ENCODE measurements around the gene TRIM68.

TRIM68 gene

DNA sequence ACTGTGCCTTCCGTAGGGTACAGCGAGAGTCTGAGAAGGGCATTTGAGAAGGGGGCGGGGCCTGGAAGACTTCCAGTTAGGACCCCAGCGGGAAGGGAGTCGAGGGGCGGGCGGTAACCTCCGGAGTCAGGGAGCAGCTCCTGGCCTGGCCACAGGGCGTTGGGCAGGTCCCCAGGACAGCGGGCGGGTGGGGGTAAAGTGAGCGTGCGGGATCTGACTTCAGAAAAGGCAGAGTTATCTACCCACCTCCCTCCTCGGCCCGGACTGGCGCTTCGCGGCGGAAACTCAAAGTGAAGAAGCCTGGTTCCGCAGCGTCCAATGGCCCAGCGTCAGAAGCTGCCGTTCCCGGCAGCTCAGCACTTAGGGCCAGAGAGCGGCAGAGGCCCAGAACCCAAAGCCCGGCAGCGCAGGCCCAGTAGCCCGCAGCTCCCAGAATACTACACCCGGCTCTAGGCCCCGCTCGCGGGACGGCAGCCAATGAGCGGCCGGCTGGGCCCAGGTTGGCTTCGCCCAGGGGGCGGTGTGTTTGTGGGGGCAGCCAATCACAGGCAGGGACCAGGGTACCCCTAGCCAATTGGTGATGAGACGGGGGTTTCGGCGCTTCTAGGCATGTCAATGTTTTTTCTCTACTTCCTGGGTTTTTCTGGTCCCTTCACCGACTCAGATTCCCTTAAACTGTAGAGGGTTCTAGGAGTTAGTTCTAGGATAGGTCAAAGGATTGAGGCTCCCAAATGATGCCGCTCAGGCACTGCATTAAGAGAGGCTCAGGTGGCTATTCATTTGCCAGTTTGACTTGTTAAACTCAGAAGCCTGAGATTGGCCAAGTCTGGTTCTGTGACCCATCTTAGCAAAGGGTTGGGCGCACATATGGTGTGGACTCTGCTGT lies at the start of gene TRIM68:
TRIM68 (minus strand) TSS at position 451 of the 886 bp plus-strand sequence. CDS start 2,727 bp downstream, outside the sequence.
- no peaks in the 10 kb centered on the region for H3K36me3 ChIP-seq (ENCODE audit: control insufficient read depth, insufficient read depth, low read length)
- no peaks in the 10 kb centered on the region for H3K27me3 ChIP-seq (ENCODE audit: control insufficient read depth, insufficient read depth, low read length)
- H3K4me1 ChIP-seq (ENCODE audit: control insufficient read depth, insufficient read depth, low read length): peaks cover 4% of the 10 kb centered on the region; the same call in 1 of the 2 replicates
- peak within 1 kb of the TSS; percentile 69 for H3K9ac ChIP-seq (ENCODE audit: low read depth, low read length)
- peak within 1 kb of the TSS; percentile 78 for H3K4me3 ChIP-seq (ENCODE audit: low read depth, low read length)
- 0 out of 2 replicates have a peak, but pooled peaks cover 4% of the 10 kb centered on the region for H3K9me3 ChIP-seq (ENCODE audit: control insufficient read depth, insufficient read depth, low read length)
- H3K27ac ChIP-seq (ENCODE audit: low read depth, low read length): peak within 1 kb of the TSS; percentile 95

- no peaks in the 10 kb centered on the region for H3K27me3 ChIP-seq (ENCODE audit: control insufficient read depth, insufficient read depth, low read length)
Measured at GRCh38 chr11:4654635-4655369, 46.8 kb upstream of the TRIM68 start.

GRCh38 chr11:4647766-4648165 lies 39.7 kb upstream of the TRIM68 start:
- H3K27ac ChIP-seq (ENCODE audit: low read depth, low read length): no peak overlapping the region
- no peaks in the 10 kb centered on the region for H3K4me1 ChIP-seq (ENCODE audit: control insufficient read depth, insufficient read depth, low read length)
- no peaks in the 10 kb centered on the region for H3K27me3 ChIP-seq (ENCODE audit: control insufficient read depth, insufficient read depth, low read length)
- H3K9me3 ChIP-seq (ENCODE audit: control insufficient read depth, insufficient read depth, low read length): no peaks in the 10 kb centered on the region
- H3K4me3 ChIP-seq (ENCODE audit: low read depth, low read length): no peak overlapping the region
- no peak overlapping the region for H3K9ac ChIP-seq (ENCODE audit: low read depth, low read length)
- H3K36me3 ChIP-seq (ENCODE audit: control insufficient read depth, insufficient read depth, low read length): no peaks in the 10 kb centered on the region

More at GRCh38 chr11:4654635-4655369, 46.8 kb upstream of the TRIM68 start:
- no peak overlapping the region for H3K4me3 ChIP-seq (ENCODE audit: low read depth, low read length)
- no peaks in the 10 kb centered on the region for H3K36me3 ChIP-seq (ENCODE audit: control insufficient read depth, insufficient read depth, low read length)
- no peaks in the 10 kb centered on the region for H3K4me1 ChIP-seq (ENCODE audit: control insufficient read depth, insufficient read depth, low read length)
- no peaks in the 10 kb centered on the region for H3K9me3 ChIP-seq (ENCODE audit: control insufficient read depth, insufficient read depth, low read length)
- no peak overlapping the region for H3K27ac ChIP-seq (ENCODE audit: low read depth, low read length)
- no peak overlapping the region for H3K9ac ChIP-seq (ENCODE audit: low read depth, low read length)

- H3K9me3 ChIP-seq (ENCODE audit: control insufficient read depth, insufficient read depth, low read length): no peaks in the 10 kb centered on the region
- H3K9ac ChIP-seq (ENCODE audit: low read depth, low read length): no peak overlapping the region
- no peaks in the 10 kb centered on the region for H3K27me3 ChIP-seq (ENCODE audit: control insufficient read depth, insufficient read depth, low read length)
- no peak overlapping the region for H3K4me3 ChIP-seq (ENCODE audit: low read depth, low read length)
- no peaks in the 10 kb centered on the region for H3K4me1 ChIP-seq (ENCODE audit: control insufficient read depth, insufficient read depth, low read length)
- H3K27ac ChIP-seq (ENCODE audit: low read depth, low read length): no peak overlapping the region
- no peaks in the 10 kb centered on the region for H3K36me3 ChIP-seq (ENCODE audit: control insufficient read depth, insufficient read depth, low read length)
Measured at GRCh38 chr11:4645974-4646373, 37.9 kb upstream of the TRIM68 start.

DNA sequence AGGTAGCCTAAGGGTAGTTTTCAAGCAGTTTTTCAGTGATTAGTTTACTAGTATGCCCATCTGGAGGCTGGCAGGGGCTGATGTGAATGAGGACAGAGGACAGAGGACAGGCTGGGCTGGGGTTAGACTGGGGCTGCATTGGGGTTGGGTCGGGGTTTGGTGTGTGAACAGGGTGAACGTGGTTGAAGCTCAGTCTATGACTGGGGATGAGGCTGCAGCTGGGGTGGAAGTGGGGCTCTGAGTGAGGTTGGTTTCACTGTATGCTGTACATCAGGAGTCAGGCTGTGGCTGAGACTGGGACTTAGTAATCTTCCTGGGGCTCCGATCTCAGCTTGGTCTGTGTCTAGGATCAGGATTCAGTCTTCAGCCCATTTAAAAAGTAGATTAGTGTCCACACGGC lies 36.2 kb upstream of the TRIM68 start:
- no peak overlapping the region for H3K9ac ChIP-seq (ENCODE audit: low read depth, low read length)
- H3K27ac ChIP-seq (ENCODE audit: low read depth, low read length): no peak overlapping the region
- no peaks in the 10 kb centered on the region for H3K36me3 ChIP-seq (ENCODE audit: control insufficient read depth, insufficient read depth, low read length)
- H3K4me1 ChIP-seq (ENCODE audit: control insufficient read depth, insufficient read depth, low read length): no peaks in the 10 kb centered on the region
- no peak overlapping the region for H3K4me3 ChIP-seq (ENCODE audit: low read depth, low read length)
- H3K9me3 ChIP-seq (ENCODE audit: control insufficient read depth, insufficient read depth, low read length): no peaks in the 10 kb centered on the region
- H3K27me3 ChIP-seq (ENCODE audit: control insufficient read depth, insufficient read depth, low read length): no peaks in the 10 kb centered on the region

- Histone ChIP-seq H3K27me3 (ENCODE audit: control insufficient read depth, insufficient read depth, low read length) (no peaks in the 10 kb centered on the region), H3K27ac (ENCODE audit: low read depth, low read length) (no peak within 1 kb of the TSS), H3K9me3 (ENCODE audit: control insufficient read depth, insufficient read depth, low read length) (no peaks in the 10 kb centered on the region), H3K4me1 (ENCODE audit: control insufficient read depth, insufficient read depth, low read length) (no peaks in the 10 kb centered on the region), H3K9ac (ENCODE audit: low read depth, low read length) (no peak within 1 kb of the TSS), H3K36me3 (ENCODE audit: control insufficient read depth, insufficient read depth, low read length) (no peaks in the 10 kb centered on the region), H3K4me3 (ENCODE audit: low read depth, low read length) (no peak within 1 kb of the TSS)
Measured at GRCh38 chr11:4643682-4644081, 35.7 kb upstream of the TRIM68 start, which contains the start of gene OR51E1. OR51E1 (plus strand) TSS chr11:4643982; CDS start chr11:4652527, 8,545 bp downstream.

DNA sequence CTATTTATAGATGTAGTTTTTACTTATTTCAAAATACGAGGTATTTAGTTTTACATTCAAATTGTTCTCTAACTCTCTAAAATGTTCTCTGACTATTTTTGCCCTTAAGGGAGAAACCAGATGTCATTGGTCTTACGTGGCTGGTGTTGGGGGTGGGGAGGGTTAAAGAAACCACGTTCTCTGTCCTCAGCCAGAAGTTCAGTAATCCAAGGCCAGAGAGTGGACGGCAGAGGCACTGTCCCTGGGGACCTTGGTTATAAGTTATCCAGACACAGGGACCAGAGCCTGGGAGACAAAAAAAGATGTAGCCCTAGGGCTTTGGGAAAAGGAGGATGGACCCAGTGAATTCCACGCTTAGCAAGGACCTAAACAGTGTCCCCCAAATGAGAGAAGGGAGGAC lies 35.0 kb upstream of the TRIM68 start:
- Histone ChIP-seq H3K27ac (ENCODE audit: low read depth, low read length) (no peak overlapping the region), H3K4me1 (ENCODE audit: control insufficient read depth, insufficient read depth, low read length) (no peaks in the 10 kb centered on the region), H3K9me3 (ENCODE audit: control insufficient read depth, insufficient read depth, low read length) (no peaks in the 10 kb centered on the region), H3K9ac (ENCODE audit: low read depth, low read length) (no peak overlapping the region), H3K27me3 (ENCODE audit: control insufficient read depth, insufficient read depth, low read length) (no peaks in the 10 kb centered on the region), H3K36me3 (ENCODE audit: control insufficient read depth, insufficient read depth, low read length) (no peaks in the 10 kb centered on the region), H3K4me3 (ENCODE audit: low read depth, low read length) (no peak overlapping the region)

- H3K36me3 ChIP-seq (ENCODE audit: control insufficient read depth, insufficient read depth, low read length): no peaks in the 10 kb centered on the region
- H3K27me3 ChIP-seq (ENCODE audit: control insufficient read depth, insufficient read depth, low read length): peaks cover 8% of the 10 kb centered on the region
- no peak overlapping the region for H3K27ac ChIP-seq (ENCODE audit: low read depth, low read length)
- no peaks in the 10 kb centered on the region for H3K9me3 ChIP-seq (ENCODE audit: control insufficient read depth, insufficient read depth, low read length)
- H3K4me1 ChIP-seq (ENCODE audit: control insufficient read depth, insufficient read depth, low read length): no peaks in the 10 kb centered on the region
- no peak overlapping the region for H3K4me3 ChIP-seq (ENCODE audit: low read depth, low read length)
- H3K9ac ChIP-seq (ENCODE audit: low read depth, low read length): no peak overlapping the region
Measured at GRCh38 chr11:4642043-4642442, 34.0 kb upstream of the TRIM68 start.

DNA sequence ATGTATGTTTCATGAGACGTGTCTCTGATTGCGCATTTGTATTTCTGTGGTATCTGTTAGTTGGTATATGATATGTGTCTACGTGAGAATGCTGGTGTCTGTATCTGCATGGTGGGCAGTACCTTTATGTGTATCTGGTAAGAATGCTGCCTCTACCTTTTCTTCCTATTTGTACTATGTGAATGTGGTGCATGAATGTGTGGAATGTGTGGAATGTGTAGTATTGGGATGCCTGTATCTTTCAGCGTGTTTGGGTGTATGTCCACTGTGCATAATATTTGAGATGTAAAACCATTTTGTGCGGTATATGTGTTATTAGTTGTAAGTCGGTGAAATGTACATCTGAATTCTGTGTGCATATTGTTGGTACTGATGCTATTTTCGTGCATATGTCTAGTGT lies 33.5 kb upstream of the TRIM68 start:
- peaks cover 9% of the 10 kb centered on the region for H3K27me3 ChIP-seq (ENCODE audit: control insufficient read depth, insufficient read depth, low read length)
- no peak overlapping the region for H3K4me3 ChIP-seq (ENCODE audit: low read depth, low read length)
- no peaks in the 10 kb centered on the region for H3K36me3 ChIP-seq (ENCODE audit: control insufficient read depth, insufficient read depth, low read length)
- H3K9me3 ChIP-seq (ENCODE audit: control insufficient read depth, insufficient read depth, low read length): no peaks in the 10 kb centered on the region
- no peaks in the 10 kb centered on the region for H3K4me1 ChIP-seq (ENCODE audit: control insufficient read depth, insufficient read depth, low read length)
- no peak overlapping the region for H3K9ac ChIP-seq (ENCODE audit: low read depth, low read length)
- no peak overlapping the region for H3K27ac ChIP-seq (ENCODE audit: low read depth, low read length)

- Histone ChIP-seq H3K9me3 (ENCODE audit: control insufficient read depth, insufficient read depth, low read length) (no peaks in the 10 kb centered on the region), H3K9ac (ENCODE audit: low read depth, low read length) (no peak overlapping the region), H3K4me3 (ENCODE audit: low read depth, low read length) (no peak overlapping the region), H3K27ac (ENCODE audit: low read depth, low read length) (no peak overlapping the region), H3K4me1 (ENCODE audit: control insufficient read depth, insufficient read depth, low read length) (no peaks in the 10 kb centered on the region), H3K27me3 (ENCODE audit: control insufficient read depth, insufficient read depth, low read length) (peaks cover 9% of the 10 kb centered on the region), H3K36me3 (ENCODE audit: control insufficient read depth, insufficient read depth, low read length) (no peaks in the 10 kb centered on the region)
Measured at GRCh38 chr11:4639931-4640330, 31.9 kb upstream of the TRIM68 start.

DNA sequence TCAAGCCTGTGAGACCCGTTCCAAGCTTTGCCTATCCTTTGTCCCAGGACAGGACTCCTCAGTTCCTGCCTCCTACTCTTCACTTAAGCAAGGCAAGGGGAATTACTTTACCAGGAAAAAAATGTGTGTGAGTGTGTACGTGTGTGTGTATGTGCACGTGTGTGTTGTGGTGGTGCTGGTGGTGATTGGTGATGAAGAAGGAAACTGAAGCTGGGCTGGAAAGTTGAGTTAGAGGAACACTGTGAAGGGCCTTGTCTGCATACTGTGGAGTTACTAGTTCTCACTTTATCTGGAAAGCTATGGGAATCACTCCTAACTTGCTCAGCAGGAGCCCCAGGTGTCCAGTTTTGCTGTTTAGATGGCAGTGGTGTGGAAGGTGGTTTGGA lies 29.6 kb upstream of the TRIM68 start:
- H3K4me3 ChIP-seq (ENCODE audit: low read depth, low read length): no peak overlapping the region
- no peaks in the 10 kb centered on the region for H3K9me3 ChIP-seq (ENCODE audit: control insufficient read depth, insufficient read depth, low read length)
- no peak overlapping the region for H3K27ac ChIP-seq (ENCODE audit: low read depth, low read length)
- H3K4me1 ChIP-seq (ENCODE audit: control insufficient read depth, insufficient read depth, low read length): no peaks in the 10 kb centered on the region
- peaks cover 9% of the 10 kb centered on the region for H3K27me3 ChIP-seq (ENCODE audit: control insufficient read depth, insufficient read depth, low read length)
- no peaks in the 10 kb centered on the region for H3K36me3 ChIP-seq (ENCODE audit: control insufficient read depth, insufficient read depth, low read length)
- H3K9ac ChIP-seq (ENCODE audit: low read depth, low read length): no peak overlapping the region

All from HUES48 (cell line).